Mucosa of stomach (tissue), 1 donor: Measurements from ENCODE around the gene TMEM269.

Experiments
- H3K27me3 ChIP-seq: one replicate; pipeline ENCODE4 v1.7.0; 2013; ENCODE audit warnings: mild to moderate bottlenecking, low read length; ENCODE audit not compliant: control insufficient read depth, insufficient read depth
- H3K36me3 ChIP-seq: one replicate; pipeline ENCODE4 v1.7.0; 2013; ENCODE audit warnings: low read length; ENCODE audit not compliant: control insufficient read depth, insufficient read depth
- H3K4me1 ChIP-seq: one replicate; pipeline ENCODE4 v1.7.0; 2013; ENCODE audit warnings: mild to moderate bottlenecking, low read length; ENCODE audit not compliant: control insufficient read depth, insufficient read depth
- H3K4me3 ChIP-seq: one replicate; pipeline ENCODE4 v1.7.0; 2013; ENCODE audit warnings: low read length
- H3K9ac ChIP-seq: one replicate; pipeline ENCODE4 v1.7.0; 2013; ENCODE audit warnings: mild to moderate bottlenecking, low read length, moderate library complexity
- H3K9me3 ChIP-seq: one replicate; pipeline ENCODE4 v1.7.0; 2013; ENCODE audit warnings: mild to moderate bottlenecking, low read length, moderate library complexity; ENCODE audit not compliant: control insufficient read depth
- donor health status: Pancreatic carcinoma.

TMEM269 gene

GRCh38 chr1:42835422-42835821 is 50.6 kb downstream of the TMEM269 start:
- Histone ChIP-seq H3K9ac (no peak overlapping the region), H3K9me3 (no peaks in the 10 kb centered on the region), H3K4me1 (no peaks in the 10 kb centered on the region), H3K27me3 (no peaks in the 10 kb centered on the region), H3K36me3 (no peaks in the 10 kb centered on the region), H3K4me3 (no peak overlapping the region)

GRCh38 chr1:42837709-42838108 is 52.9 kb downstream of the TMEM269 start:
- Histone ChIP-seq H3K4me3 (no peak overlapping the region), H3K36me3 (no peaks in the 10 kb centered on the region), H3K9me3 (no peaks in the 10 kb centered on the region), H3K4me1 (no peaks in the 10 kb centered on the region), H3K27me3 (no peaks in the 10 kb centered on the region), H3K9ac (no peak overlapping the region)

- no peaks in the 10 kb centered on the region for H3K9me3 ChIP-seq
Observed at GRCh38 chr1:42838482-42839190, 53.8 kb downstream of the TMEM269 start.

GRCh38 chr1:42841010-42841409 is 56.2 kb downstream of the TMEM269 start:
- no peak overlapping the region for H3K4me3 ChIP-seq
- no peaks in the 10 kb centered on the region for H3K4me1 ChIP-seq
- H3K27me3 ChIP-seq, result no peaks in the 10 kb centered on the region
- H3K36me3 ChIP-seq, result no peaks in the 10 kb centered on the region
- H3K9ac ChIP-seq, result no peak overlapping the region
- H3K9me3 ChIP-seq, result no peaks in the 10 kb centered on the region

More at GRCh38 chr1:42838482-42839190, 53.8 kb downstream of the TMEM269 start:
- Histone ChIP-seq H3K4me3 (no peak overlapping the region), H3K27me3 (no peaks in the 10 kb centered on the region), H3K9ac (no peak overlapping the region), H3K4me1 (no peaks in the 10 kb centered on the region), H3K36me3 (no peaks in the 10 kb centered on the region)

DNA sequence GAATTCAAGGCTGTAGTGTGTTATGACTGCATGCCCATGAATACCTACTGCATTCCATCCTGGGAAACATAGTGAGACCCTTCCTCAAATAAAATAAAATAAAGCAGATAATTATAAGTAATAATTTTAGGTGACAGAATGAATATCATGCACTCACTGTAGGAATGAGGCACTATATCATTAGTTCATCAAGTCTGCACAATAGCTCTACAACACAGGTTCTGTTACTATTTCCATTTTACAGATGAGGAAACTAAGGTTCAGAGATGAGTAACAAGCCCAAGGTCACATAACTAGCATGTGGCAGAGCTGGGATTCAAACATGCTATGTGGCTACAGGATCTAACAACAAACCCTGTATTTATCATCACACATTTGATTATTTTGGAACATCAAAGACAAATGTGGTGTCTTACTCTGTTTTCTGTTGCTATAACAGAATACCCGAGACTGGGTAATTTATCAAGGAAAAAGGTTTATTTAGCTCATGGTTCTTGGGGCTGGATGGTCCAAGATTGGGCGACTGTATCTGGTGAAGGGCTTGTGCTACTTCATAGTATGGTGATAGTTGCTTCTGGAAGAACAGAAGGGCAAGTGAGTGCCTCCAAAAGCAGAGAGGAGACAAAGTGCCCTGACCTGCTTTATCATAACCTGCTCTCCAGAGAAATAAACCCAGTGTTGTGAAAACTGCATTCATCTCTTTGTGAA is 56.8 kb downstream of the TMEM269 start:
- no peaks in the 10 kb centered on the region for H3K4me1 ChIP-seq
- no peak overlapping the region for H3K9ac ChIP-seq
- no peak overlapping the region for H3K4me3 ChIP-seq
- no peaks in the 10 kb centered on the region for H3K9me3 ChIP-seq
- H3K36me3 ChIP-seq, result no peaks in the 10 kb centered on the region
- no peaks in the 10 kb centered on the region for H3K27me3 ChIP-seq

GRCh38 chr1:42844592-42845140 is 59.9 kb downstream of the TMEM269 start:
- no peaks in the 10 kb centered on the region for H3K27me3 ChIP-seq
- H3K9ac ChIP-seq, result no peak overlapping the region
- no peaks in the 10 kb centered on the region for H3K9me3 ChIP-seq
- H3K4me3 ChIP-seq, result no peak overlapping the region
- H3K4me1 ChIP-seq, result peaks cover 10% of the 10 kb centered on the region
- no peaks in the 10 kb centered on the region for H3K36me3 ChIP-seq

DNA sequence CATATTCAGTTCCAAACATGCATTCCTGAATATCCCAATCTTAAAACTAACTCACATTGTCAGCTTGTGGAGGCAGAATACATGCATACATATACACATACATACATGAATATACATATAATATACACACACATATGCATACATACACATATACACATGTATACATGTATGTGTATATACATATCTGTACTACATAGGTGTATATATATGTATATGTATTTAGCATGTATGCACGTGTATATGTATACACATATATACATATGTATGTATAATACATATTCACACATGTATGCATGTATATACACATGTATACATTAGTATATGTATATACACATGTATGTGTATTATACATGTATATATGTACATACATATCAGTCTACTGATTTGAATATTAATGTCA is 60.4 kb downstream of the TMEM269 start:
- H3K4me3 ChIP-seq, result no peak overlapping the region
- H3K9me3 ChIP-seq, result no peaks in the 10 kb centered on the region
- H3K36me3 ChIP-seq, result no peaks in the 10 kb centered on the region
- H3K4me1 ChIP-seq, result peaks cover 10% of the 10 kb centered on the region
- no peak overlapping the region for H3K9ac ChIP-seq
- H3K27me3 ChIP-seq, result no peaks in the 10 kb centered on the region

- Histone ChIP-seq H3K27me3 (no peaks in the 10 kb centered on the region), H3K9me3 (no peaks in the 10 kb centered on the region), H3K4me1 (peaks cover 10% of the 10 kb centered on the region), H3K4me3 (peak overlapping the region; percentile 49), H3K9ac (peak overlapping the region; percentile 54), H3K36me3 (no peaks in the 10 kb centered on the region)
Observed at GRCh38 chr1:42845866-42846256, 61.1 kb downstream of the TMEM269 start.

- H3K4me3 ChIP-seq, result peak within 1 kb of the TSS; percentile 49
- H3K36me3 ChIP-seq, result peaks cover 5% of the 10 kb centered on the region
- H3K27me3 ChIP-seq, result no peaks in the 10 kb centered on the region
- H3K9ac ChIP-seq, result peak within 1 kb of the TSS; percentile 88
- peaks cover 10% of the 10 kb centered on the region for H3K4me1 ChIP-seq
- no peaks in the 10 kb centered on the region for H3K9me3 ChIP-seq
Observed at GRCh38 chr1:42846257-42847110, 61.7 kb downstream of the TMEM269 start, which contains the start of gene ZNF691. Gene ZNF691, plus strand, starts transcription at chr1:42846613. Its CDS starts 3,046 bp downstream, at chr1:42849659.

DNA sequence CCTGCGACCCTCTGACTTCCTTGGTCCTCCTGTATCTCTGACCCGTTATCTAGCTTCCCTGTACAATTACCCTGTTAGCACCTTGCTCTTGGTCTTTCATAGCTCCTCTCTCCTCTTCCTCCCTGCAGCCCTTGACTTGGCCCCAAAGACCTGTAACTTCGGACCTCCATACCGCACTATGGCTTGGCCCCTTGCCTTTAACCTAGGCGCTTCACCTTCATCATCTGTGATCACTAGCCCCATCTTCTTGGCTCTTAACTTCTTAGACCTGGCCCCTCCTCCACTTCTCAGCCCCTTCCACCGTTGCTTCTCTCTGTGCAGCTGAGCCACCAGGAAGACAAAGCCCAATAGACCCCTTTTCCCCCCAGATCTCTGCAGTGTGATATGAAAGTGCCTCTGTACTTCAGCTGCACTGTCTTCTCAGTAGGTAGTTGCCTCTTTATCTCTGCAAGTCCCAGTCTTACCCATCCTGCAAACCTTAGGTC is 62.4 kb downstream of the TMEM269 start:
- peak overlapping the region; percentile 49 for H3K4me3 ChIP-seq
- H3K27me3 ChIP-seq, result no peaks in the 10 kb centered on the region
- H3K9me3 ChIP-seq, result no peaks in the 10 kb centered on the region
- H3K4me1 ChIP-seq, result peaks cover 10% of the 10 kb centered on the region
- H3K9ac ChIP-seq, result peak overlapping the region; percentile 88
- peaks cover 7% of the 10 kb centered on the region for H3K36me3 ChIP-seq

DNA sequence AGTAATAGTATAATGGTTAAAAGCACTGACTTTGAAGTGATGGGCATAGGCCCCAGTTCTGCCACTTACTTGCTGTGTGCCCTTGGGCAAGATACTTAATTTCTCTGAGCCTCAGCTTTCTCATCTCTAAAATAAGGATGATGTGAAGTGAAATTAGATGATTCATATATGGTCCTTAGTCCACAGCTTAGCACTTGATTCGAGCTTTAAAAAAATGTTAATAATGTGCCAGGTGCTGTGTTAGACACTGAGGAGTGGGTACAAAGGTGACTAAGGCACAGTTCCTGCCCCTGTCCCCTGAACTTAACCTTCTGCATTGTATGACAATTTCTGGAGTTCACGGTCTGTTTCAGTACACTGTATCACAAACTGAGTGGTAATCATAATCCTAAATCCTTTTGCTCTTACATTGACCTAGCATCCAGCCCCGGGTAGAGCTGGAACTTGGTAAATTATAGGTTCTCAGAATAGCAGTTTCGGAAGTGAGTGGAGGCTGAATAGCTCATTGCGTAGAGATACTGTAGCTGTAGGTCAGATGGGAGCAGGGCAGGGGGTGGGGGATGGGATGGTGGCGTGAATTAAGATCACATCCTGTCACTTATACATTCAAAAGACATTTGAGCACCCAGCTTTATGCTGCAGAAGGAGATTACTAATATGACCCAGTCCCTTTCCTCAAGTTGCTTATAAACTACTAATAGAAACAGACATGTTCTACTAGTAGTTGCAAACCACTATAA is 63.1 kb downstream of the TMEM269 start:
- Histone ChIP-seq H3K4me1 (peaks cover 10% of the 10 kb centered on the region), H3K9me3 (no peaks in the 10 kb centered on the region), H3K27me3 (no peaks in the 10 kb centered on the region), H3K36me3 (peaks cover 7% of the 10 kb centered on the region), H3K9ac (no peak overlapping the region), H3K4me3 (no peak overlapping the region)
